PFSK-1 (cell line): ENCODE measurements around the gene FOXA2.

Source experiments
- POLR2AphosphoS5 ChIP-seq: IDR thresholded peaks from 2 replicates; pipeline ENCODE4 v1.6.1; 2012; ENCODE audit warnings: low read depth, mild to moderate bottlenecking, control low read depth, low read length, moderate library complexity
- TAF1 ChIP-seq: IDR thresholded peaks from 2 replicates; pipeline ENCODE4 v1.6.1; 2012; ENCODE audit warnings: low read length, control low read depth, borderline replicate concordance; ENCODE audit not compliant: insufficient read depth
- TF ChIP-seq, protein P1 (sequence below), 2 experiments: IDR thresholded peaks; 2 replicates each; pipeline versions ENCODE4 v1.6.1 to v1.8.0; 2011 to 2012; ENCODE audit warnings: low read depth in 2 of 2, low read length in 2 of 2, control low read depth in 1 of 2, inconsistent platforms in 1 of 2, mild to moderate bottlenecking in 1 of 2, moderate library complexity in 1 of 2; ENCODE audit not compliant: insufficient read depth in 1 of 2

DNA sequence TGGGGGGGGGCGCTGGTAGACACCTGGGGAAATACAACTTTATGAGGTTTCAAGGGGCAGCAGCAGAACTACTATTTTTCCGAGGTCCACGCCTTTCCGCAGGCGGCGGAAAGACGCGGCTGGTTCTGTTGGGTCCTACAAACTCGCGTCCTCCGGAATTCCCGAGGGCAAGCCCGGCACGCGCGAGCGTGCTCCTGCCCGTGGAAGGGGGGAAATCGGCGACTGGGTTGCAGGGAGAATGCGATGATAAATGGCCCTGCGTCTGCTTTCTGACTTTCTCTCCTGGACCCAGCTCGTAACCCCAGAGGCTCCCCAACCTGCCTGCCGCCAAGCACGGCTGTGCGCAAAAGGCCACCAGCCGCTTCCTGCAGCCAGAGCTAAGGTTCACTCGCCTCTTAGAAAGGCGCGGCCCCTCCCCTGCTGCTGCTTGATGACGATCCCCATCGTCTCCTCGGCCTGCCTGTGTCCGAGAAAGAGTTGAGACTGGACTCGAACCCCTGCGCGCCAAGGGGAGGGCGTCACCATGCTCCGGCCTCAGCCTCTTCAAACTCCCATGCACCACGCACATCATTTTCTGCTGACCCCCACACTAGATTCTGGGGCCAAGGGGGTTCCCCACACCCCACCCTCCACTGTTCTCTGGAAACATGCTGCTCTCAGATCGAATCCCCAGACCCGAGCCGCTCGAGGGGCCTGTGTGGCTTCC lies 6.7 kb downstream of the FOXA2 start:
- TF ChIP-seq POLR2AphosphoS5, result no peak
- TF ChIP-seq, protein P1, sequence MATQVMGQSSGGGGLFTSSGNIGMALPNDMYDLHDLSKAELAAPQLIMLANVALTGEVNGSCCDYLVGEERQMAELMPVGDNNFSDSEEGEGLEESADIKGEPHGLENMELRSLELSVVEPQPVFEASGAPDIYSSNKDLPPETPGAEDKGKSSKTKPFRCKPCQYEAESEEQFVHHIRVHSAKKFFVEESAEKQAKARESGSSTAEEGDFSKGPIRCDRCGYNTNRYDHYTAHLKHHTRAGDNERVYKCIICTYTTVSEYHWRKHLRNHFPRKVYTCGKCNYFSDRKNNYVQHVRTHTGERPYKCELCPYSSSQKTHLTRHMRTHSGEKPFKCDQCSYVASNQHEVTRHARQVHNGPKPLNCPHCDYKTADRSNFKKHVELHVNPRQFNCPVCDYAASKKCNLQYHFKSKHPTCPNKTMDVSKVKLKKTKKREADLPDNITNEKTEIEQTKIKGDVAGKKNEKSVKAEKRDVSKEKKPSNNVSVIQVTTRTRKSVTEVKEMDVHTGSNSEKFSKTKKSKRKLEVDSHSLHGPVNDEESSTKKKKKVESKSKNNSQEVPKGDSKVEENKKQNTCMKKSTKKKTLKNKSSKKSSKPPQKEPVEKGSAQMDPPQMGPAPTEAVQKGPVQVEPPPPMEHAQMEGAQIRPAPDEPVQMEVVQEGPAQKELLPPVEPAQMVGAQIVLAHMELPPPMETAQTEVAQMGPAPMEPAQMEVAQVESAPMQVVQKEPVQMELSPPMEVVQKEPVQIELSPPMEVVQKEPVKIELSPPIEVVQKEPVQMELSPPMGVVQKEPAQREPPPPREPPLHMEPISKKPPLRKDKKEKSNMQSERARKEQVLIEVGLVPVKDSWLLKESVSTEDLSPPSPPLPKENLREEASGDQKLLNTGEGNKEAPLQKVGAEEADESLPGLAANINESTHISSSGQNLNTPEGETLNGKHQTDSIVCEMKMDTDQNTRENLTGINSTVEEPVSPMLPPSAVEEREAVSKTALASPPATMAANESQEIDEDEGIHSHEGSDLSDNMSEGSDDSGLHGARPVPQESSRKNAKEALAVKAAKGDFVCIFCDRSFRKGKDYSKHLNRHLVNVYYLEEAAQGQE (IDR thresholded peaks at IDR 0.05; ENCODE audit: insufficient read depth in 1 of 2, low read depth in 2 of 2, low read length in 2 of 2), result no peak
- TF ChIP-seq TAF1, result no peak
